ENCODE results near the gene GPR55.
"Not testable (repeated sequence)": the region's sequence is repeated elsewhere in the genome, so short reads cannot be mapped to it uniquely, and the experiment has no call there.

GPR55 gene

GRCh38 chr2:230949966-230950873 lies 25.2 kb upstream of the GPR55 start:
- no peak for DNase-seq

GRCh38 chr2:230947908-230948365 lies 22.9 kb upstream of the GPR55 start:
- no peak for DNase-seq

GRCh38 chr2:230947235-230947576 lies 22.2 kb upstream of the GPR55 start:
- DNase-seq, result no peak

GRCh38 chr2:230946429-230947234 lies 21.6 kb upstream of the GPR55 start:
- no peak for DNase-seq

- no peak for DNase-seq
Observed at GRCh38 chr2:230944757-230945372, 19.8 kb upstream of the GPR55 start.

GRCh38 chr2:230944123-230944653 lies 19.1 kb upstream of the GPR55 start:
- no peak for DNase-seq

- peak; percentile 26 for DNase-seq
Observed at GRCh38 chr2:230942920-230943896, 18.2 kb upstream of the GPR55 start.

- DNase-seq, result no peak
Observed at GRCh38 chr2:230942371-230942770, 17.3 kb upstream of the GPR55 start.

GRCh38 chr2:230941202-230942180 lies 16.4 kb upstream of the GPR55 start:
- DNase-seq, result no peak

- DNase-seq, result no peak
Observed at GRCh38 chr2:230940471-230940815, 15.4 kb upstream of the GPR55 start.

- no peak for DNase-seq
Observed at GRCh38 chr2:230939691-230940470, 14.8 kb upstream of the GPR55 start.

- DNase-seq, result no peak
Observed at GRCh38 chr2:230939066-230939591, 14.1 kb upstream of the GPR55 start.

GRCh38 chr2:230938516-230939065 lies 13.5 kb upstream of the GPR55 start:
- DNase-seq, result no peak

- DNase-seq, result no peak
Observed at GRCh38 chr2:230938098-230938497, 13.1 kb upstream of the GPR55 start.

GRCh38 chr2:230937362-230937761 lies 12.3 kb upstream of the GPR55 start:
- DNase-seq, result no peak

- not testable (repeated sequence) for DNase-seq
Observed at GRCh38 chr2:230936243-230936642, 11.2 kb upstream of the GPR55 start.

GRCh38 chr2:230935130-230935430 lies 10.0 kb upstream of the GPR55 start:
- no peak for DNase-seq

GRCh38 chr2:230934231-230935129 lies 9.4 kb upstream of the GPR55 start:
- no peak for DNase-seq

Data from CD4-positive, alpha-beta T cell treated with Interleukin-10 for 1 hour (primary cell).